Epithelial cell of esophagus (primary cell): ENCODE results near the gene CCNB2.
A peak's percentile ranks its signal among the peaks of the same experiment; 100 is the strongest.
"Not testable (repeated sequence)": the region's sequence is repeated elsewhere in the genome, so short reads cannot be mapped to it uniquely, and the experiment has no call there.

ENCODE experiments used
- DNase-seq: peaks from one replicate; pipeline ENCODE4 v3.0.0; 2010; ENCODE audit warnings: low read depth
- H3K4me3 ChIP-seq: 2 replicates; pipeline ENCODE4 v1.5.1; 2011; ENCODE audit warnings: mild to moderate bottlenecking, low read length, control low read depth
- TF ChIP-seq, protein P1 (sequence below): IDR thresholded peaks from 2 replicates; pipeline ENCODE4 v1.5.1; 2011; ENCODE audit warnings: low read depth, mild to moderate bottlenecking, low read length, control low read depth, inconsistent platforms; ENCODE audit not compliant: insufficient read depth; ENCODE audit errors: missing control alignments

Gene CCNB2

DNA sequence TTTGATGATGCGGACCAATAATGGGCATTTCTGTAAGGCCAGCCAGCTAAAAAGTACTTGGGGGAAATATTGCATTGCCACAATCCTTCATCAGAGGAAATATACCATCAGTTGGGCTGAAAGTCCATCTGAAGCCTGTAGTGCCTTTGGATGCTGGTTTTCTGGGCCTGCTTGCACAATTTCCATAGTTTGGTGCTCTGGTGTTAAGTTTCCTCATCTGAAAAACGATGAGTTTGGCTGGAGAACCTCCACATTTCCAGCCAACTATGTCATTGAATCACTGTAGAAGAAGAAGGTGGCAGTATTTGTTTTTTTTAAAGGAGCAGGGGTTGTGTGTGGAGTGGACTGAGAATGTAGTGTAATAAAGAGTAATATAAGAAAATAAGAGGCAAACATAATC is 10.1 kb downstream of the CCNB2 start:
- TF ChIP-seq, protein P1, sequence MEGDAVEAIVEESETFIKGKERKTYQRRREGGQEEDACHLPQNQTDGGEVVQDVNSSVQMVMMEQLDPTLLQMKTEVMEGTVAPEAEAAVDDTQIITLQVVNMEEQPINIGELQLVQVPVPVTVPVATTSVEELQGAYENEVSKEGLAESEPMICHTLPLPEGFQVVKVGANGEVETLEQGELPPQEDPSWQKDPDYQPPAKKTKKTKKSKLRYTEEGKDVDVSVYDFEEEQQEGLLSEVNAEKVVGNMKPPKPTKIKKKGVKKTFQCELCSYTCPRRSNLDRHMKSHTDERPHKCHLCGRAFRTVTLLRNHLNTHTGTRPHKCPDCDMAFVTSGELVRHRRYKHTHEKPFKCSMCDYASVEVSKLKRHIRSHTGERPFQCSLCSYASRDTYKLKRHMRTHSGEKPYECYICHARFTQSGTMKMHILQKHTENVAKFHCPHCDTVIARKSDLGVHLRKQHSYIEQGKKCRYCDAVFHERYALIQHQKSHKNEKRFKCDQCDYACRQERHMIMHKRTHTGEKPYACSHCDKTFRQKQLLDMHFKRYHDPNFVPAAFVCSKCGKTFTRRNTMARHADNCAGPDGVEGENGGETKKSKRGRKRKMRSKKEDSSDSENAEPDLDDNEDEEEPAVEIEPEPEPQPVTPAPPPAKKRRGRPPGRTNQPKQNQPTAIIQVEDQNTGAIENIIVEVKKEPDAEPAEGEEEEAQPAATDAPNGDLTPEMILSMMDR = no peak
- no peak for DNase-seq
- H3K4me3 ChIP-seq = no peak overlapping the region

DNA sequence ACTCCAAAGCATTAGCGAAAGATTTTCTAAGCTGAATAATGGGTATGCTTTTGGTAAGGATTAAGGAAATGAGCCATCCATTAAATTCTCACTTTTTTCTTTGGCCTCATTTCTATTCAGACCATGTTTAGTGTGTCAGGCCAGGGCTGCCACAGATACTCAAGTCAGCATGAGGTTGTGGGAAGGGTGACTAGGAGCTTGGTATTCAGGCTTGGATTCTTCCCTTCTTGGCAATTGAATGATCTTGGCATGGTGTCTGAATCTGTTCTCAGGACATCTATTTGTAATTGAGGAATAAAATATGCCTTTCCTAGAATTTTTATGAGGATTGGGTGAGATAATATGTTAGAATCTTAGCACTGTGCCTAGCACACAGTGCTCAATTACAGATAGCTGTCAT is 11.2 kb downstream of the CCNB2 start:
- DNase-seq = no peak
- TF ChIP-seq, protein P1 = no peak

DNA sequence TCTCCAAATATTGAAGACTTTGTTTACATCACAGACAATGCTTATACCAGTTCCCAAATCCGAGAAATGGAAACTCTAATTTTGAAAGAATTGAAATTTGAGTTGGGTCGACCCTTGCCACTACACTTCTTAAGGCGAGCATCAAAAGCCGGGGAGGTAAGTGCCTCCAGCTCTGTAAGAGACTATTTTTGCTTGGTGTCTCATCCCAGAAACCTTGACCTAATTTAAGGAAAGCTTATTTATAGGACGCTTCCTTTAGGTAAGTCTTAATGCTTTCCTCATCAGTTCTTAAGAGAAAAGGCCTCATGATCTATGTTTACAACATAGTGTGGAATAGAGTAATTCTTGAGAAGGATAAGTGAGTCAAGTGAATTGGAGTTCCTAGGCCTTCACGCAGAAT is 11.8 kb downstream of the CCNB2 start:
- H3K4me3 ChIP-seq = no peak overlapping the region
- TF ChIP-seq, protein P1 = no peak
- DNase-seq = no peak

More for the DNA sequence above, 11.2 kb downstream of the CCNB2 start:
- H3K4me3 ChIP-seq = no peak overlapping the region

DNA sequence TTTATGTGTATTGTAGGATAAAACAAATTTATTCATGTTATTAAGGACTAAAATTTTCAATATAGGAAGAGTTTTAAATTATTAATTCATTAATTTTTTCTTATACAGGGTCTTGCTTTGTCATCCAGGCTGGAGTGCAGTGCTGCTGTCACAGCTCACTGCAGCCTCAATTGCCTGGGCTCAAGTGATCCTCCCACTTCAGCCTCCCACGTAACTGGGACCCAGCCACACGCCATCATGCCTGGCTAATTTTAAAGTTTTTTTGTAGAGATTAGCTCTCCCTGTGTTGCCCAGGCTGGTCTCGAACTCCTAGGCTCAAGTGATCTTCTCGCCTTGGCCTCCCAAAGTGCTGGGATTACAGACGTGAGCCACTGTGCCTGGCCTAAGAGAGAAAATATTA is 14.7 kb downstream of the CCNB2 start:
- TF ChIP-seq, protein P1 = no peak
- DNase-seq = no peak
- H3K4me3 ChIP-seq = no peak overlapping the region

DNA sequence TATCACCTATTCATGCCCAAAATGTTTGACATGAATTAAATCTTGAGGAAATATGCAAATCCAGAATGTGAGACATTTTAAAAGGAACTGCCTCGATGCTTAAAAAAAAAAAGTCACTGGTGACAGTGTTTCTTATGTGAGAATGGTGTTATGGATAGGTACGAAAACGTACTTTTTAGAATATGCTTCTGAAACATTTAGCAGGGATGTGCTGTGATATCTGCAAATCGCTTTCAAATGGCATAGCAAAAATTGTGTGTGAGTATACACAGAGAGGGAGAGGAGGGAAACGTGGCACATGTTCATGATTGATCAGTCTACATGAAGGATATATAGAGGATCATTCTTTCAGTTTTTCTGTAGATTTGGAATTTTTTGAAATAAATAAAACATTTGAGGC is 16.0 kb downstream of the CCNB2 start:
- TF ChIP-seq, protein P1 = no peak

DNA sequence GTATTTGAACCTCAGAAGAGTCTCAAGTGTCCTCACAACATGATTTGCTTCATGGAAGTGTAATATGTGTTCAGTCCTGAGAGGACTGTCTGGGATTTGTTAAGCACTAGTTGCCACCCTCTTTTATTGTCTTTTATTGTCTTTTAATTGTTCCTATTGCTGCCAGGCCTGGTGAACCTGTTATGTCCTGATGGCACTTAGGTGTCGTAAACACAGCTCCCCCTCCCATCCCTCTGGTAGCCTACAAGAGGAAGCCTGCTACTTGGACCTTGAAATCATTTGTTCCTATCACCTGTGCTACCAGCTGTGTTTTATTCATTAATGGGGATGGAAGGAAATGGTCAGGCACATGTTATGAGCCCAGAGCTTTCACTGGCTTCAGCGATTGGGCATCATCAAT is 19.3 kb downstream of the CCNB2 start:
- peak; percentile 18 for DNase-seq
- H3K4me3 ChIP-seq = no peak overlapping the region
- TF ChIP-seq, protein P1 = no peak

More for the DNA sequence above, 16.0 kb downstream of the CCNB2 start:
- DNase-seq = no peak
- H3K4me3 ChIP-seq = no peak overlapping the region

DNA sequence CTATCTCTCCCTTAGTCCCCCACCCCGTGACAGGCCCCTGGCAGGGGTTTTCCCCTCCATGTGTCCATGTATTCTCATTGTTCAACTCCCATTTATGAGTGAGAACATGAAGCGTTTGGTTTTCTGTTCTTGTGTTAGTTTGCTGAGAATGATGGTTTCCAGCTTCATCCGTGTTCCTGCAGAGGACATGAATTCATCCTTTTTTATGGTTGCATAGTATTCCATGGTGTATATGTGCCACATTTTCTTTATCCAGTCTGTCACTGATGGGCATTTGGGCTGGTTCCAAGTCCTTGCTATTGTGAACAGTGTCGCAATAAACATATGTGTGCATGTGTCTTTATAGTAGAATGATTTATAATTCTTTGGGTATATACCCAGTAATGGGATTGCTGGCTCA is 20.7 kb downstream of the CCNB2 start:
- not testable (repeated sequence) for H3K4me3 ChIP-seq, DNase-seq

DNA sequence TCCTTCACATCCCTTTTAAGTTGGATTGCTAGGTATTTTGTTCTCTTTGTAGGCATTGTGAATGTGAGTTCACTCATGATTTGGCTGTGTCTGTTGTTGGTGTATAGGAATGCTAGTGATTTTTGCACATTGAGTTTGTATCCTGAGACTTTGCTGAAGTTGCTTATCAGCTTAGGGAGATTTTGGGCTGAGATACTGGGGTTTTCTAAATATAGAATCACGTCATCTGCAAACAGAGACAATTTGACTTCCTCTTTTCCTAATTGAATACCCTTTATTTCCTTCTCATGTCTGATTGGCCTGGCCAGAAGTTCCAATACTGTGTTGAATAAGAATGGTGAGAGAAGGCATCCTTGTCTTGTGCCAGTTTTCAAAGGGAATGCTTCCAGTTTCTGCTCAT is 22.3 kb downstream of the CCNB2 start:
- not testable (repeated sequence) for DNase-seq, H3K4me3 ChIP-seq
